ENCODE data around the gene TBC1D16.
"Not testable (repeated sequence)": the region's sequence is repeated elsewhere in the genome, so short reads cannot be mapped to it uniquely, and the experiment has no call there.

DNA sequence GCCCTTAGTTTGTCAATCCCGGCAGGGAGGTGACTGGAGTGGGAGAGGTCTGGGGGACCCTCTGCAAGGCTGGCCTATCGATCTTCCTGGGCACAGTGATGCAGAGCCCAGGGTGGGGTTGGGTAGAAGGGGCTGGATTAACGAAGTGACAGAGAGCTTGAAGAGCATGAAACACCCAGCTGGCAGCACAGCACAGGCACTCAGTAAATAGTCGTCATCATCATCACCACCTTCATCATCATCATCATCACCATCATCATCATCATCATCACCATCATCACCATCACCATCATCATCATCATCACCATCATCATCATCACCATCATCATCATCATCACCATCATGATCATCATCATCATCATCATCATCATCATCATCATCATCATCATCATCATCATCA, 142.2 kb downstream of the TBC1D16 start:
- TF ChIP-seq JUN (CRISPR knock-in tag; IDR thresholded peaks at IDR 0.05); RELA (CRISPR knock-in tag; IDR thresholded peaks at IDR 0.05; ENCODE audit: borderline replicate concordance); SP1 (CRISPR knock-in tag; conservative IDR thresholded peaks at IDR 0.05); E2F4 (CRISPR knock-in tag; IDR thresholded peaks at IDR 0.05; ENCODE audit: borderline replicate concordance, low read depth); ZNF138 (CRISPR knock-in tag; conservative IDR thresholded peaks at IDR 0.05); ZNF219 (CRISPR knock-in tag; IDR thresholded peaks at IDR 0.05; ENCODE audit: borderline replicate concordance); NR2C2 (CRISPR knock-in tag; IDR thresholded peaks at IDR 0.05); NFE2L1 (CRISPR knock-in tag; IDR thresholded peaks at IDR 0.05); JAZF1 (CRISPR knock-in tag; IDR thresholded peaks at IDR 0.05): not testable (repeated sequence)
- TF ChIP-seq, protein P1, sequence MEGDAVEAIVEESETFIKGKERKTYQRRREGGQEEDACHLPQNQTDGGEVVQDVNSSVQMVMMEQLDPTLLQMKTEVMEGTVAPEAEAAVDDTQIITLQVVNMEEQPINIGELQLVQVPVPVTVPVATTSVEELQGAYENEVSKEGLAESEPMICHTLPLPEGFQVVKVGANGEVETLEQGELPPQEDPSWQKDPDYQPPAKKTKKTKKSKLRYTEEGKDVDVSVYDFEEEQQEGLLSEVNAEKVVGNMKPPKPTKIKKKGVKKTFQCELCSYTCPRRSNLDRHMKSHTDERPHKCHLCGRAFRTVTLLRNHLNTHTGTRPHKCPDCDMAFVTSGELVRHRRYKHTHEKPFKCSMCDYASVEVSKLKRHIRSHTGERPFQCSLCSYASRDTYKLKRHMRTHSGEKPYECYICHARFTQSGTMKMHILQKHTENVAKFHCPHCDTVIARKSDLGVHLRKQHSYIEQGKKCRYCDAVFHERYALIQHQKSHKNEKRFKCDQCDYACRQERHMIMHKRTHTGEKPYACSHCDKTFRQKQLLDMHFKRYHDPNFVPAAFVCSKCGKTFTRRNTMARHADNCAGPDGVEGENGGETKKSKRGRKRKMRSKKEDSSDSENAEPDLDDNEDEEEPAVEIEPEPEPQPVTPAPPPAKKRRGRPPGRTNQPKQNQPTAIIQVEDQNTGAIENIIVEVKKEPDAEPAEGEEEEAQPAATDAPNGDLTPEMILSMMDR (IDR thresholded peaks at IDR 0.05) = not testable (repeated sequence)
- TF ChIP-seq, protein P2, sequence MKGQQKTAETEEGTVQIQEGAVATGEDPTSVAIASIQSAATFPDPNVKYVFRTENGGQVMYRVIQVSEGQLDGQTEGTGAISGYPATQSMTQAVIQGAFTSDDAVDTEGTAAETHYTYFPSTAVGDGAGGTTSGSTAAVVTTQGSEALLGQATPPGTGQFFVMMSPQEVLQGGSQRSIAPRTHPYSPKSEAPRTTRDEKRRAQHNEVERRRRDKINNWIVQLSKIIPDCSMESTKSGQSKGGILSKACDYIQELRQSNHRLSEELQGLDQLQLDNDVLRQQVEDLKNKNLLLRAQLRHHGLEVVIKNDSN (CRISPR knock-in tag; IDR thresholded peaks at IDR 0.05) = not testable (repeated sequence)
- TF ChIP-seq, protein P3, sequence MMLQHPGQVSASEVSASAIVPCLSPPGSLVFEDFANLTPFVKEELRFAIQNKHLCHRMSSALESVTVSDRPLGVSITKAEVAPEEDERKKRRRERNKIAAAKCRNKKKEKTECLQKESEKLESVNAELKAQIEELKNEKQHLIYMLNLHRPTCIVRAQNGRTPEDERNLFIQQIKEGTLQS (CRISPR knock-in tag; conservative IDR thresholded peaks at IDR 0.05) = not testable (repeated sequence)
